HL-60 (cell line): Measurements from ENCODE around the gene SMG5.

Experiments
- DNase-seq, 2 experiments: peaks; one replicate each; pipeline ENCODE4 v3.0.0-alpha.2; 2010 to 2020; ENCODE audit warnings: low read depth in 1 of 2, low spot score in 1 of 2
- H3K27ac ChIP-seq: fragments of 250-450 bp; sonication (Bioruptor Pico); replicated peaks from 2 replicates; pipeline ENCODE4 v1.5.1; 2020; ENCODE audit warnings: mild to moderate bottlenecking, moderate library complexity
- H3K27me3 ChIP-seq: fragments of 250-450 bp; sonication (Bioruptor Pico); 2 replicates; pipeline ENCODE4 v1.5.1; 2021; ENCODE audit warnings: mild to moderate bottlenecking, moderate library complexity; ENCODE audit not compliant: insufficient read depth, poor library complexity, severe bottlenecking
- H3K4me3 ChIP-seq: replicated peaks from 2 replicates; pipeline ENCODE4 v1.5.1; 2011; ENCODE audit warnings: mild to moderate bottlenecking, control low read depth, low read length; ENCODE audit not compliant: insufficient read depth
- CTCF ChIP-seq: IDR thresholded peaks from one replicate; pipeline ENCODE4 v1.5.1; 2011; ENCODE audit warnings: low read length, control low read depth, inconsistent platforms; ENCODE audit not compliant: insufficient read depth
- GABPA ChIP-seq: IDR thresholded peaks from 2 replicates; pipeline ENCODE4 v1.6.1; 2012; ENCODE audit warnings: low read depth
- POLR2AphosphoS5 ChIP-seq: IDR thresholded peaks from 2 replicates; pipeline ENCODE4 v1.6.1; 2012; ENCODE audit warnings: low read depth
- REST ChIP-seq: IDR thresholded peaks from 2 replicates; pipeline ENCODE4 v1.6.1; 2012; ENCODE audit warnings: low read depth; ENCODE audit not compliant: insufficient replicate concordance
- SPI1 ChIP-seq: IDR thresholded peaks from 2 replicates; pipeline ENCODE4 v1.6.1; 2012; ENCODE audit warnings: low read depth, mild to moderate bottlenecking, borderline replicate concordance

Gene SMG5

GRCh38 chr1:156226116-156226538 lies 56.5 kb downstream of the SMG5 start:
- Histone ChIP-seq H3K27me3 (no peaks in the 10 kb centered on the region), H3K27ac (no peak overlapping the region), H3K4me3 (no peak overlapping the region)
- no peak for DNase-seq
- TF ChIP-seq CTCF, result no peak
- no peak for TF ChIP-seq POLR2AphosphoS5
- no peak for TF ChIP-seq GABPA
- TF ChIP-seq REST, result no peak
- no peak for TF ChIP-seq SPI1

- Histone ChIP-seq H3K27ac (no peak overlapping the region), H3K4me3 (no peak overlapping the region), H3K27me3 (no peaks in the 10 kb centered on the region)
- DNase-seq, result no peak
- TF ChIP-seq CTCF, result no peak
- no peak for TF ChIP-seq REST
- TF ChIP-seq GABPA, result no peak
- TF ChIP-seq SPI1, result no peak
- no peak for TF ChIP-seq POLR2AphosphoS5
These were observed 57.0 kb downstream of the SMG5 start for GRCh38 chr1:156225677-156226014.

- Histone ChIP-seq H3K27ac (no peak overlapping the region), H3K4me3 (no peak overlapping the region), H3K27me3 (no peaks in the 10 kb centered on the region)
- no peak for TF ChIP-seq SPI1
- no peak for TF ChIP-seq CTCF
- no peak for TF ChIP-seq GABPA
- TF ChIP-seq REST, result no peak
- no peak for TF ChIP-seq POLR2AphosphoS5
- DNase-seq, result no peak
These were observed 60.5 kb downstream of the SMG5 start for GRCh38 chr1:156221986-156222692.
